Panc1 (cell line): ENCODE data around the gene ANP32A.

Experiments
- CTCF ChIP-seq: fragments of 450-650 bp; IDR thresholded peaks from 2 replicates; pipeline ENCODE4 v1.5.1; 2017; ENCODE audit warnings: mild to moderate bottlenecking
- POLR2AphosphoS5 ChIP-seq: IDR thresholded peaks from 2 replicates; pipeline ENCODE4 v1.6.1; 2012; ENCODE audit warnings: mild to moderate bottlenecking, low read depth, low read length, moderate library complexity
- SIN3A ChIP-seq: IDR thresholded peaks from 2 replicates; pipeline ENCODE4 v1.6.1; 2012; ENCODE audit warnings: low read depth, mild to moderate bottlenecking, low read length, moderate library complexity, borderline replicate concordance; ENCODE audit not compliant: insufficient read depth
- TCF7L2 ChIP-seq: IDR thresholded peaks from 2 replicates; pipeline ENCODE4 v1.6.1; 2011; ENCODE audit warnings: mild to moderate bottlenecking, low read depth, low read length, inconsistent platforms
- TF ChIP-seq, protein P1 (sequence below), 2 experiments: IDR thresholded peaks; 2 replicates each; pipeline ENCODE4 v1.6.1; 2011 to 2012; ENCODE audit warnings: low read depth in 2 of 2, control low read depth in 1 of 2, low read length in 1 of 2, mild to moderate bottlenecking in 1 of 2, moderate library complexity in 1 of 2; ENCODE audit not compliant: insufficient read depth in 1 of 2

DNA sequence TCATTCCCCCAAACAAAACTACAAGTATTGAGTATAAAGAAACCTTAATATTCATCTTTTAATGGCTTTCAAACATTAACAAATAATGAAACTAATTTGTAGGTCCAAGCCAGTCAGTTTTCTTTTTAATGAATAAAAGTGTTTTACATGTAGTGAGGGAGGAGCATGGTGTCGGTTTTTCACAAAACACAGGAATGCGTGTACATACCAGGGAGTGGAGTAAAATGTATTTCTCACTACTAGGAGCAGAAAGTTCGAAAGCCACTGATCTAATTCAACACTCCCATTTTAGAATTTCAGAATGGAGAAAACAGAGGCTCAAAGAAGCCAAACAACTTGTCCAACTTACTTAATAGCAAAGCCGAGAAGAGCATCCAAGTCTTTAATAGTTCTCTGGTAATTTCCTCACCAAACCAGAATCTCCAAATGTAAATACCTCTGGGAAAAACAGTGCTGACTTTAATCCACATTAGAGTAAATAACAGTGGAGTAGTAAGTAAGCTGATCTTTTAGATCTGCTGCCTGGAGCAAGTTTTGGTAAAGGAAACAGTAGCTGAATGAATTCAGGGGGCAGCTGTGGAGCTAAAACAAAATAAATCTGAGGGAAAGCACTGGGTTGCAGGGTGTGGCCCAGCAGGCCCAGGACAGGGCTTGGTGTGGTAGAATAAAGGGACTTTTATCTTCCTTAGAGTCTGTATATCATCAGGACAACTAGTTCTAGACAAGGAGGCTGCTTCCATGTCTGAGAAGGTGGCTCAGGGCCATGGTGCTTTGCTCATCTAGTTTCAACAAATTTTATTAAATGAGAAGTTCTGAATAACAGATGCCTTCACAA, 7.9 kb downstream of the ANP32A start:
- no peak for TF ChIP-seq CTCF
- no peak for TF ChIP-seq POLR2AphosphoS5
- TF ChIP-seq TCF7L2 = no peak
- TF ChIP-seq SIN3A = no peak
- TF ChIP-seq, protein P1, sequence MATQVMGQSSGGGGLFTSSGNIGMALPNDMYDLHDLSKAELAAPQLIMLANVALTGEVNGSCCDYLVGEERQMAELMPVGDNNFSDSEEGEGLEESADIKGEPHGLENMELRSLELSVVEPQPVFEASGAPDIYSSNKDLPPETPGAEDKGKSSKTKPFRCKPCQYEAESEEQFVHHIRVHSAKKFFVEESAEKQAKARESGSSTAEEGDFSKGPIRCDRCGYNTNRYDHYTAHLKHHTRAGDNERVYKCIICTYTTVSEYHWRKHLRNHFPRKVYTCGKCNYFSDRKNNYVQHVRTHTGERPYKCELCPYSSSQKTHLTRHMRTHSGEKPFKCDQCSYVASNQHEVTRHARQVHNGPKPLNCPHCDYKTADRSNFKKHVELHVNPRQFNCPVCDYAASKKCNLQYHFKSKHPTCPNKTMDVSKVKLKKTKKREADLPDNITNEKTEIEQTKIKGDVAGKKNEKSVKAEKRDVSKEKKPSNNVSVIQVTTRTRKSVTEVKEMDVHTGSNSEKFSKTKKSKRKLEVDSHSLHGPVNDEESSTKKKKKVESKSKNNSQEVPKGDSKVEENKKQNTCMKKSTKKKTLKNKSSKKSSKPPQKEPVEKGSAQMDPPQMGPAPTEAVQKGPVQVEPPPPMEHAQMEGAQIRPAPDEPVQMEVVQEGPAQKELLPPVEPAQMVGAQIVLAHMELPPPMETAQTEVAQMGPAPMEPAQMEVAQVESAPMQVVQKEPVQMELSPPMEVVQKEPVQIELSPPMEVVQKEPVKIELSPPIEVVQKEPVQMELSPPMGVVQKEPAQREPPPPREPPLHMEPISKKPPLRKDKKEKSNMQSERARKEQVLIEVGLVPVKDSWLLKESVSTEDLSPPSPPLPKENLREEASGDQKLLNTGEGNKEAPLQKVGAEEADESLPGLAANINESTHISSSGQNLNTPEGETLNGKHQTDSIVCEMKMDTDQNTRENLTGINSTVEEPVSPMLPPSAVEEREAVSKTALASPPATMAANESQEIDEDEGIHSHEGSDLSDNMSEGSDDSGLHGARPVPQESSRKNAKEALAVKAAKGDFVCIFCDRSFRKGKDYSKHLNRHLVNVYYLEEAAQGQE (IDR thresholded peaks at IDR 0.05; ENCODE audit: insufficient read depth in 1 of 2, low read depth in 2 of 2, low read length in 1 of 2) = no peak
